ENCODE results near the gene TAF8. TPM values are rescaled to one million over a fixed set of nuclear protein-coding genes. Genes with fewer than 3 reads are reported as not detected.
A peak's percentile ranks its signal among the peaks of the same experiment; 100 is the strongest.

Gene TAF8
- total RNA-seq, 2 experiments from 2014 or later = 40.0 to 42.3 TPM

DNA sequence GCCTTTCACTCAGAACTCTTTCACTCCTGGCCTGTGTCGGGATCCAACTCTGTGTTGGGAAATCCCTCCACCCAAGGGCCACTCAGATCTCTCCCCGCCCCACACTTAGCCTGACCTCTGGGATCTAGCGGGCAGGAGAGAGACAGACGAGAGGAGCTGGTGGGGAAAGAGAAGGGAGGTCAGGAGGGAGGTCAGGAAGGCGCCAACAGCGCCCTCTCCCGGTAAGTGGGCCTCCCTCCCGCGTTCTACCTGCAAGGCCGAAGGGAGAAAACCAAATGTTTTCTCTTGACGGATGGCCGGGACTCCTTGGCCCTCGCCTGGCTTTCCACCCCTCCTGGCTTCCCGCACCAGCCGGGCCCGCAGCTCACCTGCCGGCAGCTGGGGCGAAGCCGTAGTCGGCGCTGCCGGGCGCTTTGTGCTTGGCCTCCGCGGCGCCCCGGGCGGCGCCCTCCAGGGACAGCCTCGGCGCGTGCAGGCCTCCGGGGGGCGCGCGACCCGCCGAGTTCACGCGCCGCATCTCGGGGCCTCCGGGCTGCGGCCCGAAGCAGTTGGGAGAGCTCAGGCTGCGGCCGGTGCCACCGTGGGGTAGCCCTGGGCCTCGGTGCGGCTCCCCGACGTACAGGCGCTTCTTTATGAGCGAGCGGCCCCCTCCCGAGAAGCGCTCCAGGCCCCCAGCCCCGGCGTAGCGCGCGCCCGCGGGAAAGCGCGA lies 53.9 kb downstream of the TAF8 start:
- ChIA-PET CTCF (interaction anchor here (0.6 to 3.3 kb wide), 77 partner anchors 8 to 884 kb away, joined by 3 to 50 read pairs (median 4); partner anchors contain the start of genes BYSL, C6orf132, MED20 and TAF8), POLR2A (interaction anchor here (0.5 to 2.1 kb wide), 12 partner anchors 8 to 370 kb away, joined by 3 to 6 read pairs (median 3); partner anchors contain the start of genes TAF8 and TOMM6)
- no peaks in the 10 kb centered on the region for H3K9me3 Mint-ChIP-seq
- TF ChIP-seq, protein P1, sequence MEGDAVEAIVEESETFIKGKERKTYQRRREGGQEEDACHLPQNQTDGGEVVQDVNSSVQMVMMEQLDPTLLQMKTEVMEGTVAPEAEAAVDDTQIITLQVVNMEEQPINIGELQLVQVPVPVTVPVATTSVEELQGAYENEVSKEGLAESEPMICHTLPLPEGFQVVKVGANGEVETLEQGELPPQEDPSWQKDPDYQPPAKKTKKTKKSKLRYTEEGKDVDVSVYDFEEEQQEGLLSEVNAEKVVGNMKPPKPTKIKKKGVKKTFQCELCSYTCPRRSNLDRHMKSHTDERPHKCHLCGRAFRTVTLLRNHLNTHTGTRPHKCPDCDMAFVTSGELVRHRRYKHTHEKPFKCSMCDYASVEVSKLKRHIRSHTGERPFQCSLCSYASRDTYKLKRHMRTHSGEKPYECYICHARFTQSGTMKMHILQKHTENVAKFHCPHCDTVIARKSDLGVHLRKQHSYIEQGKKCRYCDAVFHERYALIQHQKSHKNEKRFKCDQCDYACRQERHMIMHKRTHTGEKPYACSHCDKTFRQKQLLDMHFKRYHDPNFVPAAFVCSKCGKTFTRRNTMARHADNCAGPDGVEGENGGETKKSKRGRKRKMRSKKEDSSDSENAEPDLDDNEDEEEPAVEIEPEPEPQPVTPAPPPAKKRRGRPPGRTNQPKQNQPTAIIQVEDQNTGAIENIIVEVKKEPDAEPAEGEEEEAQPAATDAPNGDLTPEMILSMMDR (IDR thresholded peaks at IDR 0.05) = peak; percentile 99
- H3K27me3 Mint-ChIP-seq = no peaks in the 10 kb centered on the region
- no peaks in the 10 kb centered on the region for H3K36me3 Mint-ChIP-seq (ENCODE audit: low read depth)
- ATAC-seq (peak; percentile 76), DNase-seq (peak; percentile 86)
- peaks cover 26% of the 10 kb centered on the region for H3K4me1 Mint-ChIP-seq (ENCODE audit: low read depth)
- intact Hi-C loops (cut with micrococcal nuclease) = loop anchor here (5.0 kb wide), 1 partner anchor 37 kb away; no protein-coding TSS in a partner anchor
- H3K27ac Mint-ChIP-seq = peak overlapping the region; percentile 78
- H3K4me3 Mint-ChIP-seq = peak overlapping the region; percentile 71

DNA sequence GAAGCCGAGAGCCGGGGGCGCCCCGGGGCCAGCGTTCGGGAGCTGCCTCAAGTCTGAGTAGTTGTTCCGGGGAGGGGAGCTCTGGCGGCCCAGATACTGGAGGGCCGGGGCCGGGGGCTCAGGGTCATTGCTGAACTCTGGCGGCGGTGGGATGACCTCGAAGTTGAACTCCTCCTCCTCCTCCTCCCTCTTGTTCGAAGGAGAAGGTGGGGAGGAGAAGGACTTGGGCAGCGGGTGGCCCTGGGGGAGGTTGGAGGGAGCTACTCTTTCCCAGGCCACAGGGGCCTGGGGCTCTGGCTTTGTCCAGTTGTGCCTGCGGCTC lies 54.4 kb downstream of the TAF8 start:
- no peaks in the 10 kb centered on the region for H3K27me3 Mint-ChIP-seq
- ChIA-PET POLR2A (interaction anchor here (0.5 to 2.1 kb wide), 11 partner anchors 9 to 371 kb away, joined by 3 to 6 read pairs (median 3); partner anchors contain the start of genes TAF8 and TOMM6), CTCF (interaction anchor here (0.6 to 3.3 kb wide), 68 partner anchors 8 to 883 kb away, joined by 3 to 50 read pairs (median 5); partner anchors contain the start of genes BYSL, C6orf132, MED20 and TAF8)
- no peak for ATAC-seq
- peak overlapping the region; percentile 71 for H3K4me3 Mint-ChIP-seq
- H3K27ac Mint-ChIP-seq = peak overlapping the region; percentile 55
- no peak for DNase-seq
- intact Hi-C loops (cut with micrococcal nuclease) = loop anchor here (5.0 kb wide), 1 partner anchor 37 kb away; no protein-coding TSS in a partner anchor
- no peaks in the 10 kb centered on the region for H3K36me3 Mint-ChIP-seq (ENCODE audit: low read depth)
- peaks cover 23% of the 10 kb centered on the region for H3K4me1 Mint-ChIP-seq (ENCODE audit: low read depth)
- no peaks in the 10 kb centered on the region for H3K9me3 Mint-ChIP-seq
- TF ChIP-seq, protein P1 (IDR thresholded peaks at IDR 0.05) = no peak

DNA sequence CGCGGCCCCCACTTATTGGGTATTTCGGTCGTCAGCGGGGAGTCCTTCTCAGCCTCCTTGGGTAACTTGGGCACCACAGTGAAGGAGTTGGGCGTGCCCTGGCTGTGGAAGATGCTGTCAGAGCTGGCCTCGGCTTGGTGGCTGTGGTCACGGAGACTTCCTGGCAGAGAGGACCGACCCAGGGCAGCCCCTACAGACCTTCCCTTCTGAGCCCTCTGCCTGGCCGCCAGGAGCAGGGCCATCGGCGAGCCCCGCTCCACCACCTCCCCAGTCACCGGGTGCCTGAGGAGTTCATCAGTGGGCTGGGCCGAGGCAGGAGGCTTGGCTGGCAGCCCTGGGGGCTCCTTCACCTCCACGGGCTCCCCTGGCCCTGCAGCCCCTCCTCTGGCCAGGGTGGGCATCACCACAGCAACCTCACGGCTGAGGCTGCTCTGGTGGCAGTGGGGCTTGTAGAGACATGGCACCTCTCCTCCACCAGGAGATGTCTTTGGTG lies 54.9 kb downstream of the TAF8 start:
- CTCF ChIA-PET = interaction anchor here (0.6 to 3.3 kb wide), 52 partner anchors 8 to 883 kb away, joined by 3 to 50 read pairs (median 7); partner anchors contain the start of genes BYSL, MED20, TAF8 and TOMM6
- TF ChIP-seq, protein P1 (IDR thresholded peaks at IDR 0.05) = no peak
- ATAC-seq (no peak), DNase-seq (no peak)
- H3K4me1 Mint-ChIP-seq (ENCODE audit: low read depth) = peaks cover 19% of the 10 kb centered on the region
- intact Hi-C loops (cut with micrococcal nuclease) = no loop called here
- no peak overlapping the region for H3K27ac Mint-ChIP-seq
- no peaks in the 10 kb centered on the region for H3K36me3 Mint-ChIP-seq (ENCODE audit: low read depth)
- H3K27me3 Mint-ChIP-seq = no peaks in the 10 kb centered on the region
- H3K9me3 Mint-ChIP-seq = no peaks in the 10 kb centered on the region
- H3K4me3 Mint-ChIP-seq = peak overlapping the region; percentile 71
- POLR2A ChIA-PET = interaction anchor here (0.6 to 2.1 kb wide), 9 partner anchors 9 to 318 kb away, joined by 3 to 6 read pairs (median 3); partner anchors contain the start of genes TAF8 and TOMM6

DNA sequence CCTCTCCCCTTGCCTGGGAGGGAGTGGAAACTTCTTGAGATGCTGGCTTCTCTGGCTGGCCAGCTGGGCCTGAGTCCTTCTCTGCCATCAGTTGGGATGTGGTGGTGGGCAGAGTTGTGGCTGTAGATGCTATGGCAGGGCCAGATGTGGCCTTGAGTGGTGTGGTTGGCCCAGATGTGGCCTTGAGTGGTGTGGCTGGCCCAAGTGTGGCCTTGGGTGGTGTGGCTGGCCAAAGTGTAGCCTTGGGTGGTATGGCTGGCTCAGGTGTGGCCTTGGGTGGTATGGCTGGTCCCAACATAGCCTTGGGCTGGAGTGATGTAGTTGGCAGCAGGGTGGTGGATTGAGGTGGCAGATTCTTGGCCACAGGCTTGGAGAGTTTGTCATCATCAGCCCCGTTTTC lies 55.4 kb downstream of the TAF8 start:
- intact Hi-C loops (cut with micrococcal nuclease) = no loop called here
- POLR2A ChIA-PET = interaction anchor here (2.1 kb wide), 1 partner anchor 319 kb away, joined by 6 read pairs; the partner anchor contains the start of gene TOMM6
- H3K36me3 Mint-ChIP-seq (ENCODE audit: low read depth) = no peaks in the 10 kb centered on the region
- TF ChIP-seq, protein P1 (IDR thresholded peaks at IDR 0.05) = no peak
- ATAC-seq = no peak
- no peaks in the 10 kb centered on the region for H3K27me3 Mint-ChIP-seq
- CTCF ChIA-PET = interaction anchor here (2.0 to 3.2 kb wide), 3 partner anchors 14 to 61 kb away, joined by 15 to 50 read pairs (median 17); no protein-coding TSS in a partner anchor
- peaks cover 14% of the 10 kb centered on the region for H3K4me1 Mint-ChIP-seq (ENCODE audit: low read depth)
- no peaks in the 10 kb centered on the region for H3K9me3 Mint-ChIP-seq
- H3K27ac Mint-ChIP-seq = no peak overlapping the region
- H3K4me3 Mint-ChIP-seq = peak overlapping the region; percentile 2
- no peak for DNase-seq

Measured in activated CD8-positive, alpha-beta T cell treated with anti-CD3 and anti-CD28 coated beads for 36 hours (primary cell).